ENCODE measurements around the gene LRRC46.

Gene LRRC46

DNA sequence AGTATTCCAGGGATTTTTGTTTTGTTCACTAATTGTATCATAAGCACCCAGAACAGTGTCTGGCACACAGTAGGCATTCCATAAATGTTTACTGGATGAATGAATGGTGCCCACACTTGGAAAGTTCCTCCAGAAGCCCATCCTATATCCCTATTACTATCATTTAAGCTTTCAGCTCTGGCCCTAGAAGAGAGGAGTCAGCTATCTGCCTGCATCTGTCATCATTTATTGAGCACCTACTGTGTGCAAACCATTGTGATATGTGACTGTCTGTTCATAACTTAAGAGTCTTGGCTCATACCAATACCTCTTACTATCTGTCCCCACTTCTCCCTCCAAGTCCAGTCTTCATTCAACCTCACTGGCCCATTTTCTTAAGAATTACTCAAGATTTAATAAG, 39.6 kb downstream of the LRRC46 start:
- no peak for DNase-seq (ENCODE audit: low read depth)
- TF ChIP-seq, protein P1, sequence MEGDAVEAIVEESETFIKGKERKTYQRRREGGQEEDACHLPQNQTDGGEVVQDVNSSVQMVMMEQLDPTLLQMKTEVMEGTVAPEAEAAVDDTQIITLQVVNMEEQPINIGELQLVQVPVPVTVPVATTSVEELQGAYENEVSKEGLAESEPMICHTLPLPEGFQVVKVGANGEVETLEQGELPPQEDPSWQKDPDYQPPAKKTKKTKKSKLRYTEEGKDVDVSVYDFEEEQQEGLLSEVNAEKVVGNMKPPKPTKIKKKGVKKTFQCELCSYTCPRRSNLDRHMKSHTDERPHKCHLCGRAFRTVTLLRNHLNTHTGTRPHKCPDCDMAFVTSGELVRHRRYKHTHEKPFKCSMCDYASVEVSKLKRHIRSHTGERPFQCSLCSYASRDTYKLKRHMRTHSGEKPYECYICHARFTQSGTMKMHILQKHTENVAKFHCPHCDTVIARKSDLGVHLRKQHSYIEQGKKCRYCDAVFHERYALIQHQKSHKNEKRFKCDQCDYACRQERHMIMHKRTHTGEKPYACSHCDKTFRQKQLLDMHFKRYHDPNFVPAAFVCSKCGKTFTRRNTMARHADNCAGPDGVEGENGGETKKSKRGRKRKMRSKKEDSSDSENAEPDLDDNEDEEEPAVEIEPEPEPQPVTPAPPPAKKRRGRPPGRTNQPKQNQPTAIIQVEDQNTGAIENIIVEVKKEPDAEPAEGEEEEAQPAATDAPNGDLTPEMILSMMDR (conservative IDR thresholded peaks at IDR 0.05; ENCODE audit: low read depth, low read length): no peak
- no peak overlapping the region for H3K4me3 ChIP-seq (ENCODE audit: low read length)

- TF ChIP-seq, protein P1 (conservative IDR thresholded peaks at IDR 0.05; ENCODE audit: low read depth, low read length): no peak
- DNase-seq (ENCODE audit: low read depth): no peak
- H3K4me3 ChIP-seq (ENCODE audit: low read length): no peak overlapping the region
Observed at GRCh38 chr17:47872019-47872650, 40.7 kb downstream of the LRRC46 start.

GRCh38 chr17:47872651-47873161, 41.2 kb downstream of the LRRC46 start:
- H3K4me3 ChIP-seq (ENCODE audit: low read length): no peak overlapping the region
- DNase-seq (ENCODE audit: low read depth): no peak
- TF ChIP-seq, protein P1 (conservative IDR thresholded peaks at IDR 0.05; ENCODE audit: low read depth, low read length): no peak

DNA sequence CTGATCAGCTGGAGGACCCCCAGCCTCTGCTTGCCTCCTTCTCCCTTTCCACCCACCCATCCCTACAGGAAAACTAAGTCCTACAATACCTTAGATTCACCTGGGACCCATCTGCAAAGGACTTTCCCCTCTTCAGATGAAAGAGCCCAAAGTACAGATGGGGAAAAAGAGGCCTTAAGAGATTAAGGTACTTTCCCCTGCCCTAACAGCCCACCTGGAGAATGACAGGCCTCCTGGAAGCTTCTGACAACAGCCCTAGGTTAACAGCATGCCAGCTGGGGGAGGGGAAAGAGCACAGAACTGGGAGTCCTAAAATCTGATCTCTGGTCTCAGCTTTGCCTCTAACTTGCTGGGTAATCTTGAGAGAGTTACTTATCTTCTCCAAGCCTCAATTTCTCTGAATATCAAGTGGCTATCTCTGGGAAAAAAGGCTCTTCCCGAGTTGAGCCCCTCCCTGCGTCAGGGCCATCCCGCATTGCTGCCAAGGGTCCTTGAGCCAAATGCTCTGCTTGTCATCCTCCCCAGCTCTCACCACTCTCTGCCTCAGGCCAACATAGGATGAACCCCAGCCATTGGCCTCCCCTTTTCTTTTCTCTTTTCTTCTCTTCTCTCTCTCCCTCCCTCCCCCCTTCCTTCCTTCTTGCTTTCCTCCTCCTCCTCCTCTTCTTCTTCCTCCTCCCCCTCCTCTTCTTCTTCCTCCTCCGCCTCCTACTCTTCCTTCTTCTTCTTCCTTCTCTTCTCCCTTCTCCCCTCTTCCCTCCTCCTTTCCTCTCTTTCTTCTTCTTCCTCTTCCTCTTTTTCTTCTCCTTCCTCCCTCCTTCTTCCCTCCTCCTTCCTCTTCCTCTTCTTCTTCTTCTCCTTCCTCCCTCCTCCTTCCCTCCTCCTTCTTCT, 42.0 kb downstream of the LRRC46 start:
- TF ChIP-seq, protein P1 (conservative IDR thresholded peaks at IDR 0.05; ENCODE audit: low read depth, low read length): no peak
- H3K4me3 ChIP-seq (ENCODE audit: low read length): no peak overlapping the region
- DNase-seq (ENCODE audit: low read depth): no peak

DNA sequence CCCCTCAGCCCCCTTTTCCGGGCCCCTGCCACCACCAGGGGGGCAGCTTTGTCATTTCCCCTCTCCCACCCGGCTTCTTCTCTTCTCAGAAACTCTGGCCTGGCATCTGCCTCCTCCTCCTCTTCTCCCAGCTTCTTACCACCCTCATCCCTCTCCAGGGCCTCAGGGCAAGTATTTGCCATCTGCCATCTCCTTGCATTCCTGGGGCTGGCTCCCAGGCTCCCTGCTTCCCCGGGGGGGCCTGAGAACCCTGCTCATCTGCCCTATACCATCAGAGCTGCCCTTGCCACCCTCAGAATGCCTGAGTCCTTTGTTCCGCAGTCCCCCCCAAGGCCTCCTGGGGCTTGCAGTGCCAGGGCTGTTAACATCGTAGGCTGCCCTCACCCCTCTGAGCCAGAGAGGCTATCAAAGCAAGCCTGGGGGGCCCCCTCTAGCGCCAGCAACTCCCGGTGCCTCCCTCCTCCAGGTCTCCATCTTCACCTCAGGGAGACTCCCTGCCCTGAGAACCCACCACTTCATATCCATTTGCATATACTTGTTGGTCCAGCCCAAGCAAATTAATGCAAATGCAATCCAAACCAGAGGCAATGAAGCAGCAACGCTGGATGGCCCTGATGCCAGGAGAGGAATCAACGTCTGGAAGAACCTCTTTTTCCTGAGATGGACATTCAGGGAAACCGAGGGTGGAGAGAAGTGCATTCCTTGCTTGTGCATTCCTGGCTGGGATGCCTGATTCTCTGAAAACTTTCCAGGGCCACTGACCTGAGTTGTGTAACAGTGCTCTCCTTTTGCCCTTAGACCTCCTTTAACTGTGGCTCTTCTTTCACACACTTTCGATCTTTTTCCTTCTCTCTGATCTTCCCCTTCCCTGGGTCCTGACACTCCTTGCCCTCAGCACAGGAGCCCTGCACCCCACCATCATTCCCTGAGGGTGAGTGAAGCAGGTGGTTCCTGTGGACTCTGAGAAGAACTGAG, 43.8 kb downstream of the LRRC46 start:
- H3K4me3 ChIP-seq (ENCODE audit: low read length): no peak overlapping the region
- DNase-seq (ENCODE audit: low read depth): no peak
- TF ChIP-seq, protein P1 (conservative IDR thresholded peaks at IDR 0.05; ENCODE audit: low read depth, low read length): no peak

GRCh38 chr17:47877368-47878034, 46.0 kb downstream of the LRRC46 start:
- TF ChIP-seq, protein P1 (conservative IDR thresholded peaks at IDR 0.05; ENCODE audit: low read depth, low read length): no peak
- H3K4me3 ChIP-seq (ENCODE audit: low read length): no peak overlapping the region
- no peak for DNase-seq (ENCODE audit: low read depth)

Data from retinal pigment epithelial cell (primary cell).